ENCODE measurements around the gene PTPRM.

Gene PTPRM

GRCh38 chr18:7760967-7761948 is 194.1 kb downstream of the PTPRM start:
- no peak for DNase-seq

GRCh38 chr18:7764405-7764804 is 197.3 kb downstream of the PTPRM start:
- DNase-seq = no peak

DNA sequence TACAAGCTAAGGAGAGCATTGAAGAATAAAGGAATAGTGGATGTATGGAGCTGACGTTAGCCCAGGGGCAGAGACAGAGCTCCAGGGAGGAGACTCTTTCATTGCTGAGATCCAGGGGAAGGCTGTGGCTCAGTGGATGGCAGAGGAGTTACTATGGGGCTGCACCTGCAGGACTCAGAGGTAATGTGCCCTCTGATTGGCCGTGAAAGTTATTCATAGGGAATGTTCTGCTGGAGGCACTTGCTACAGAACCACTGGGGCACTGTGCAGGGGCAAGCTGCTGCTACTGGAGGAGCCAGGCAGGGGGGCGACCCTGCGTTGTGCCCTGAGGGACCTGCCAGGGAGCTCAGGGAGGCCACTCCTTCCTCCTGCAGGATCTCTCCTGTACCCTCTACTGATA is 199.2 kb downstream of the PTPRM start:
- DNase-seq = no peak

GRCh38 chr18:7766817-7767216 is 199.7 kb downstream of the PTPRM start:
- no peak for DNase-seq

- no peak for DNase-seq
These were observed 203.8 kb downstream of the PTPRM start for GRCh38 chr18:7770908-7771307.

- no peak for DNase-seq
These were observed 205.4 kb downstream of the PTPRM start for GRCh38 chr18:7772510-7772888.

DNA sequence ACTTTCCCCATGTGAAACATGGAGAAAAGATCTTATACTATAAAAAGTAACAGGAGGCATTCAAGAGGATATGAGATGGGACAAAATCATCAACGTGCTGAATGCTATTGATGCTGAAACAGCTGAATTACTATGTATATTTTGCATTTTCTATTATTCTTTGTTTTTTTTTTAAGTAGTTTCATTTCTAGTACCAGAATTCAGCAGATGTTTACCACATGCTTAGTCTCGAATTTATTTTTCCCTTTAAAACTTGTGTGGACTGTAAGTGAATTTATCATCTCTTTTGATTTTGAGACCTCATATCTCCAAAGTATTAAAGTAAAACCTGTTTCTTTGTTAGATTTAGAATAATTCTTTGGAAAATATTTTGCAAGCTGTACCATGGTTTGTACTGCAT is 205.8 kb downstream of the PTPRM start:
- DNase-seq = no peak

- no peak for DNase-seq
These were observed 208.0 kb downstream of the PTPRM start for GRCh38 chr18:7775128-7775527.

DNA sequence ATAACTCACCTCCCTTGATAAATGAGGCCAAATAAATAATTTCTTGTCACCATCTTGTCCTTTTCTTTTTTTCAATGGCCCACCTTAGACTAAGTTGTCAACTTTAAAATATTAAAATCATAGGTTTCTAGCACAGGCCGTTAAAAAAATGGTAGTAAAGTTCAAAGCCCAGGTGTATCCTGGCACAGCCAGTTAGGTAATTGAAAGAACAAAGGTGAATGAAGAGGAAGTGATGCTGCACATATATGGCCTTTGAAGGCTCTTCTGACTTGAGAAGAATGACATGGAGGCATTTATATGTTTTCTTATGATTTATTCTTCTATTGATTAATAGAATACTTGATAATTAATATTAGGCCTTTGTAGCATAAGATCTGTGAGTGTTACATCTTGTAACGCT is 208.7 kb downstream of the PTPRM start:
- DNase-seq = no peak

DNA sequence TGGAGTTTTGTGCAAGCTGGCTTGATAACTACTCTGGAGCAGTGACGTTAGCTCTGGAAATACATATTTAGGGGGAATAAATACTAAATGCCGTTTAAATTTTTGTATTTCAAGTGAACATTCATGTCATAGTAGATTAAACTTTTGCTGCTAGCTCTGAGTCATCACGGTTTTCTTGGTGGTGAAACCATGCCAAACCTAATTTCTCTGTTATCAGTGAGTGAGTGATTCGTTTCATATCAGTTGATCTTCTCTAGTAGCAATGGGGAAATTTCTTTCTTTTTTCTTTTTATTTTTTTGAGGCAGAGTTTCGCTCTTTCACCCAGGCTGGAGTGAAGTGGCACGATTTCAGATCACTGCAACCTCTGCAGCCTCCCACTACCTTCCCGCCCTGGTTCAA is 211.1 kb downstream of the PTPRM start:
- DNase-seq = no peak

DNA sequence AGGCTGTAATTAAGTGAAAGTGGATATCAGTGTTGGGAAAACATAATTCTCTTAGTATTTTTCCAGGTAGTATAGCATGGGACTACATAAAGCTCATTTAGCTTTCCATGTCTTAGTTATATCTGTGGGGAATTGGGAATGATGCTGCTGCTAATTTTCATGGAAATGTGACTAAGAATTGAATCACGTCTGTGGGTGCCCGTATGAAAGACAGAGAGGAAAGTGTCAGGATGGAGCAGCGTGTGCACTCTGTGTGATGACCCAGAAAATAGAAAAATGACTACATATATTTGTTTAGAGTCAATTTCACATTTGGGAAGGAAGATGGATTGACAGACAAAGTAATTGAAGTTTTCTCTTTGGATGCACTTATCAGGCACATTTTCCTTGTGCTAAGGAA is 212.1 kb downstream of the PTPRM start:
- DNase-seq = no peak

DNA sequence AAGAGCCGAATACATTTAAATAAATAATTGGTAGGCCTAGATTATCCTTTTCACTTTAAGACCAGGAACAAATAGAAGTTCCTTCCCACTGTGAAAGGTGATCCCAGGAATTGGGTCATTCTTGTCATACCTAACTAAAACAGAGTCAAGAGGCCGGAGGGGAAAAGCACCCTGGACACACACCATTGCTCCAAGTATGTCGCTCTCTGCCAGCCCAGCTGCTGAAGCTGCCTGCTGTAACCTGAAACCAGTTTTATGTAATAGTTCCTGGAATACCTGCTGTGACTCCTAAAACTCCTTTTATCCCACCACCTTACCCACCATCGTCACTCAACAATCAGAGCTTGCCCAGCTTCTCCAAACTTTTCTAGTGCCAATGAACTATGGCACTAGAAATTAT is 217.1 kb downstream of the PTPRM start:
- no peak for DNase-seq

DNA sequence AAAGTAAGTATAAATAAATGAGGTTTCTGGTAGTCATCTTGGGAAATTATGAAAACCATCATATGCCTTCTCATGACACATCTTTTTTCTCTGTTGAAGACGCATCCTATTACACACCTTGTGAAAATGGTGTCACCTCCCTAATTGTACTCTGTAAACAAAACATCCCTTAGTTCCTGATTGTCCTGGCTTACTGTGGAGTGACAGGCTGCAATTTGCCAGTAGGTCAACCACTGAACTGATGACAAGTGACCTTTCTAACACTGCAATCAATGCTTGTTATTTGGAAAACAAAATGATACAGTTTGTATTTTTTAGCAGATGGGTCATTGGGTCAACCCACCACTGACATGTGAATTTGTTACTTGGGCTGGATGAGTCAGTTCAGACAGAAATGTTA is 219.5 kb downstream of the PTPRM start:
- no peak for DNase-seq

- no peak for DNase-seq
These were observed 220.2 kb downstream of the PTPRM start for GRCh38 chr18:7787339-7787738.

GRCh38 chr18:7789856-7790552 is 222.9 kb downstream of the PTPRM start:
- DNase-seq = no peak

- DNase-seq = no peak
These were observed 226.0 kb downstream of the PTPRM start for GRCh38 chr18:7793100-7793499.

- DNase-seq = no peak
These were observed 236.9 kb downstream of the PTPRM start for GRCh38 chr18:7803956-7804469.

- DNase-seq = no peak
These were observed 238.0 kb downstream of the PTPRM start for GRCh38 chr18:7805096-7805495.

DNA sequence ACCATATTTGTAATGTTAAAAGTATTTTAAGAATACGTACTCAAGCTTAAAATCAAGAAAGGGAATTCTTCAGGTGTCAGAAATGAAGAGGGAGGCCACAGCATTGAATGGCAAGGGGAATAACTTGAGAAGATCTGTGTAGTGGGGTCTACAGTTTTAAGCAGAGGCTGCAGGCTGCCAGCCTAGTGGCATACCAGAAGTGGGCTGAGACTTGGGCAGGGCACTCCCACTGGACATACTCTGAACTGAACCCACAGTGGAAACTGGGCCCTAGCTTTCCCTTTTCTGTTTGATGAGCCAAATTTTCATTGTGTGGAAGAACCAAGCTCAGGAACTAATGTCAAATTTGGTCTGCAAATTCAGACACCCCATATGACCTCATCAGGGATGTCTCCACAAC is 238.8 kb downstream of the PTPRM start:
- DNase-seq = no peak

DNA sequence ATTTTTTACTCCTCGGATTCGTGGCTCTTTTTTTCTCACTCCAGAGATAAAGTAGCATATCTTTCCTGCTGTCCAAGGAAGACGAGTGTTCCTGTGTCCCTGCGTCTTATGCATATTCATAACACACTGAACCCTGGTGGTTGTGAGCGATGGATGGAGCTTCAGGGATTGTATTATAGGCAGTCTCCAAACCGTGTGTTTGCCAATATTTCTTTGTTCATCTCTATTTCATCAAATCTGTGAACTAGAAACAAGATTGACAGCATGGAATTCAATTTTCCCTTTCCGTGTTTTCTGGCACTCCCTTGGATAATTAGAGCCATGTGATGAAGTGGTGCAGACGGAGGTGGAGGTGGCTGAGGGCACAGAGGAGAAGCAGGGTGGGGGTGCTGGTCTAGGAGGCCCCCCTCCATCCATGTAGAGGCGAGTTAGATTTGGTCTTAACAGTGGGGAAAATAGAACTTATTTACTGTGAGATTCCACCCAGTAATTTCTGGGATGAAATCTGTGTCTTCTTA is 240.9 kb downstream of the PTPRM start:
- DNase-seq = no peak

DNA sequence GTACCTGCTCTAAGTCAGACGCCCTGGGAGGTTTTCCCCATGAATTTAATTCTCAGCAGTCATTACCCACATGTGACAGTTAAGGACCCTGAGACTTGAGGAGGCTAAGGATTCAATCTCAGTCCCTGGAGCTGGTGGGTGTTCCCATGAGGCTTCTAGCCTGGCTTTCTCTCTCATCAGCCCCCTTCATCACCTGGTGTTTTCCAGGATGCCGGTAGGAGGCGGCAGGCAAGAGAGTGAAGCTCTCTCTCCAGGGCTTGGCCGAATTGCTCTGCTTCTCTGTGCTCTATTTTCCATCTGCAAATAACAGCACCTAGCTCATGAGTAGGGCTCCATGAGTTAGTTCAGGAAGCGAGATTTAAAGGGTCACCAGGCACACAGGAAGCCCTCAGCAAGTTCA is 241.9 kb downstream of the PTPRM start:
- no peak for DNase-seq

DNA sequence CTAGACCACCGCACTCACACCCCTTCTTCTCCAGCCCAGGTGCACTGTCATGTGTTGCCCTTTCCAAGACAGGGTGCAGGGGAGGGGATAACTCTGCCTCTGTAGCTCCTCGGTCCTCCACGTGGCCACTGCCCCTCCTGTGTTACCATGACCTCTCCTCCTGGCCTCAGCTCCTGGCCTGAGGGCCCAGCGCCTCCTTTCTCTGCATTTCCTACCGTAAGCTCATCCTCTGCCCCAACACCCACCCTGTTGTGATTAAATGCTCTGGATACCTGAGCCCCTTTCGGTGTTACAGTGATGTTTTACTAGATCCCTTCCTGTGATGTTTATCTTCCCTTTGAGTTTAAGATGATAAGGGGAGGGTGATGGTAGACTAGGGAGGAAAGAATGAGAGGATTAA is 242.3 kb downstream of the PTPRM start:
- no peak for DNase-seq

- DNase-seq = no peak
These were observed 242.9 kb downstream of the PTPRM start for GRCh38 chr18:7809978-7810377.
